Osteoblast (primary cell): ENCODE data around the gene STOML2. TPM values are rescaled to one million over a fixed set of nuclear protein-coding genes. Genes with fewer than 3 reads are reported as not detected.

Experiments
- DNase-seq: peaks from one replicate; pipeline ENCODE4 v3.0.0; 2011; ENCODE audit warnings: low spot score, mixed read lengths; ENCODE audit not compliant: insufficient read length; ENCODE audit errors: missing footprints
- H2AFZ ChIP-seq: 2 replicates; pipeline ENCODE4 v1.6.0; 2011; ENCODE audit warnings: mild to moderate bottlenecking, low read length
- H3K27ac ChIP-seq: 2 replicates; pipeline ENCODE4 v1.5.1; 2011; ENCODE audit warnings: mild to moderate bottlenecking, low read depth, low read length, moderate library complexity
- H3K27me3 ChIP-seq: 2 replicates; pipeline ENCODE4 v1.6.0; 2012; ENCODE audit warnings: mild to moderate bottlenecking, control low read depth, inconsistent platforms, low read length, moderate library complexity; ENCODE audit not compliant: insufficient read depth
- H3K36me3 ChIP-seq: 2 replicates; pipeline ENCODE4 v1.5.1; 2011; ENCODE audit warnings: mild to moderate bottlenecking, low read length, control low read depth, moderate library complexity; ENCODE audit not compliant: insufficient read depth
- H3K4me1 ChIP-seq: 2 replicates; pipeline ENCODE4 v1.5.1; 2011; ENCODE audit warnings: mild to moderate bottlenecking, low read length, control low read depth, moderate library complexity; ENCODE audit not compliant: insufficient read depth
- H3K4me2 ChIP-seq: 2 replicates; pipeline ENCODE4 v1.6.0; 2011; ENCODE audit warnings: mild to moderate bottlenecking, low read length; ENCODE audit not compliant: insufficient read depth
- H3K4me3 ChIP-seq: fragments of 200-600 bp; sonication (generic); 3 replicates; pipeline ENCODE4 v1.5.1; 2012; ENCODE audit warnings: mild to moderate bottlenecking, low read length, inconsistent platforms; ENCODE audit not compliant: insufficient read depth
- H3K79me2 ChIP-seq: 2 replicates; pipeline ENCODE4 v1.6.0; 2012; ENCODE audit warnings: mild to moderate bottlenecking, low read length, control low read depth, inconsistent platforms; ENCODE audit not compliant: insufficient read depth
- H3K9me3 ChIP-seq: 2 replicates; pipeline ENCODE4 v1.5.1; 2011; ENCODE audit warnings: low read depth, low read length, control low read depth
- H4K20me1 ChIP-seq: 2 replicates; pipeline ENCODE4 v1.6.0; 2012; ENCODE audit warnings: mild to moderate bottlenecking, low read length, control low read depth; ENCODE audit not compliant: insufficient read depth
- CTCF ChIP-seq: IDR thresholded peaks from 2 replicates; pipeline ENCODE4 v1.5.1; 2011; ENCODE audit warnings: mild to moderate bottlenecking, low read depth, low read length, moderate library complexity; ENCODE audit errors: extremely low read depth
- total RNA-seq: library from RNA; depleted of rRNA; stranded (reverse); fragments of >200 nt; gene quantifications from 2 replicates; pipeline ENCODE4 v1.2.3, GENCODE V29; 2012

STOML2 gene
- total RNA-seq, 1 donor = 130 TPM

GRCh38 chr9:35136866-35137265, 33.9 kb upstream of the STOML2 start:
- H2AFZ ChIP-seq = no peak overlapping the region
- H3K4me2 ChIP-seq = no peak overlapping the region
- no peak for DNase-seq
- no peaks in the 10 kb centered on the region for H3K36me3 ChIP-seq
- no peaks in the 10 kb centered on the region for H3K79me2 ChIP-seq
- no peaks in the 10 kb centered on the region for H3K4me1 ChIP-seq
- H3K9me3 ChIP-seq = no peaks in the 10 kb centered on the region
- no peak for TF ChIP-seq CTCF
- no peaks in the 10 kb centered on the region for H3K27me3 ChIP-seq
- no peak overlapping the region for H3K4me3 ChIP-seq
- no peak overlapping the region for H3K27ac ChIP-seq
- no peaks in the 10 kb centered on the region for H4K20me1 ChIP-seq

GRCh38 chr9:35135988-35136387, 33.1 kb upstream of the STOML2 start:
- H3K4me1 ChIP-seq = no peaks in the 10 kb centered on the region
- no peak for TF ChIP-seq CTCF
- no peak for DNase-seq

DNA sequence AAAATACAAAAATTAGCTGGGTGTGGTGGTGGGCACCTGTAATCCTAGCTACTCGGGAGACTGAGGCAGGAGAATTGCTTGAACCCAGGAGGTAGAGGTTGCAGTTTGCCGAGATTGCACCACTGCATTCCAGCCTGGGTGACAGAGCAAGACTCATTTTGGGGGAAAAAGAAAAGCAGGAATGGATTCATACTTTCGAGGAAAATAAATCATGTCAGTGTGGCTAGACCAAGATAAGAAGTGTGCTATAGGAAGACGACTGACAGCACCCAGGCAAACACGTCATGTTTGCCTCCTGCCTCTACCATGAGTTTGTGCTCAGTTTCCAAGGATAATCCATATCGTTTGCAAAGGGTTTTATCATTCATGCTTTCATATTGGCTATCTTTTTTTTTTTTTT, 32.0 kb upstream of the STOML2 start:
- Histone ChIP-seq H3K4me3 (no peak overlapping the region), H3K27ac (no peak overlapping the region), H3K27me3 (no peaks in the 10 kb centered on the region), H3K9me3 (no peaks in the 10 kb centered on the region), H3K4me1 (no peaks in the 10 kb centered on the region), H4K20me1 (no peaks in the 10 kb centered on the region), H3K79me2 (no peaks in the 10 kb centered on the region), H3K36me3 (no peaks in the 10 kb centered on the region), H2AFZ (no peak overlapping the region), H3K4me2 (no peak overlapping the region)
- DNase-seq = no peak
- no peak for TF ChIP-seq CTCF

More at GRCh38 chr9:35135988-35136387, 33.1 kb upstream of the STOML2 start:
- Histone ChIP-seq H3K27ac (no peak overlapping the region), H4K20me1 (no peaks in the 10 kb centered on the region), H3K9me3 (no peaks in the 10 kb centered on the region), H3K79me2 (no peaks in the 10 kb centered on the region), H3K36me3 (no peaks in the 10 kb centered on the region), H3K4me3 (no peak overlapping the region), H2AFZ (no peak overlapping the region), H3K27me3 (no peaks in the 10 kb centered on the region), H3K4me2 (no peak overlapping the region)

DNA sequence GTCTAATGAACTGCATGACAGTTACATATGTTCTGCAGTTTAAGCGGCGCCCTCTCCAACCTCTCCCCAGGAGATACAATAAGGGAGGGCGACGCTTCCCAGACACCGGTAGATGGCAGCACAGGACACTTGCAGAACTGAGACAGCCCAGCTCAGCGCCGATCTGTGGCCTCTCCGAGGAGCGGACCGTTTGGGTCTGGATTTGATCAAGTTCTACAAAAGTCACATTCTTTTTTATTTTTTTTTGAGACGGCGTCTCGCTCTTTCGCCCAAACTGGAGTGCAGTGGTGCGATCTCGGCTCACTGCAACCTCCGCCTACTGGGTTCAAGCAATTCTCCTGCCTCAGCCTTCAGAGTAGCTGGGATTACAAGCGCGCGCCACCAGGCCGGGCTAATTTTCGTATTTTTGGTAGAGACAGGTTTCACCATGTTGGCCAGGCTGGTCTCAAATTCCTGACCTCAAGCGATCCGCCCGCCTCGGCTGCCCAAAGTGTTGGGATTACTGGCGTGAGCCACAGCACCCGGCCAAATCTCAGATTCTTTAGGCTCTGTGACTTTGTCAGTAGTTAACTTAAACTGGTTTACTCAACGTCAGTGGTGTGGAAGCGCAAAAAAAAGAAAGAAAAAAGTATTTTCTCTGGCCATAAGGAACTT, 14.1 kb upstream of the STOML2 start:
- peak; percentile 97 for TF ChIP-seq CTCF
- H3K4me2 ChIP-seq = peak overlapping the region; percentile 89
- peak overlapping the region; percentile 90 for H3K4me3 ChIP-seq
- H2AFZ ChIP-seq = peak overlapping the region; percentile 90
- DNase-seq = peak; percentile 92
- H3K9me3 ChIP-seq = no peaks in the 10 kb centered on the region
- H3K4me1 ChIP-seq = peaks cover 41% of the 10 kb centered on the region
- no peaks in the 10 kb centered on the region for H3K27me3 ChIP-seq
- no peaks in the 10 kb centered on the region for H3K36me3 ChIP-seq
- H3K79me2 ChIP-seq = peaks cover 13% of the 10 kb centered on the region
- H4K20me1 ChIP-seq = peaks cover 3% of the 10 kb centered on the region
- H3K27ac ChIP-seq = peak overlapping the region; percentile 91
